NCI-H128 (cell line): ENCODE data around the gene KCNK17.
A peak's percentile ranks its signal among the peaks of the same experiment; 100 is the strongest.

Experiments
- DNase-seq: peaks from one replicate; lab custom pipeline; 2025; ENCODE audit not compliant: unreplicated experiment; lab: John Stamatoyannopoulos, UW

The KCNK17 gene

GRCh38 chr6:39314273-39314795, at the start of gene KCNK17:
Gene KCNK17, minus strand, starts transcription at chr6:39314419. Its CDS starts 99 bp downstream, at chr6:39314320.
- no peak for DNase-seq

- DNase-seq, result no peak
Measured at GRCh38 chr6:39363280-39363679, 49.1 kb upstream of the KCNK17 start.

- no peak for DNase-seq
Measured at GRCh38 chr6:39362487-39362865, 48.3 kb upstream of the KCNK17 start.

- peak; percentile 65 for DNase-seq
Measured at GRCh38 chr6:39361657-39362486, 47.7 kb upstream of the KCNK17 start.

- no peak for DNase-seq
Measured at GRCh38 chr6:39360378-39360777, 46.2 kb upstream of the KCNK17 start.

GRCh38 chr6:39357998-39358686, 43.9 kb upstream of the KCNK17 start:
- peak; percentile 47 for DNase-seq

- no peak for DNase-seq
Measured at GRCh38 chr6:39353698-39354315, 39.6 kb upstream of the KCNK17 start.

- no peak for DNase-seq
Measured at GRCh38 chr6:39350723-39351505, 36.7 kb upstream of the KCNK17 start.

GRCh38 chr6:39348740-39349139, 34.5 kb upstream of the KCNK17 start:
- DNase-seq, result no peak

- peak; percentile 34 for DNase-seq
Measured at GRCh38 chr6:39347906-39348585, 33.8 kb upstream of the KCNK17 start.

GRCh38 chr6:39347206-39347605, 33.0 kb upstream of the KCNK17 start:
- no peak for DNase-seq

- no peak for DNase-seq
Measured at GRCh38 chr6:39344821-39345280, 30.6 kb upstream of the KCNK17 start.

GRCh38 chr6:39343396-39343870, 29.2 kb upstream of the KCNK17 start:
- DNase-seq, result no peak

- no peak for DNase-seq
Measured at GRCh38 chr6:39342692-39343395, 28.6 kb upstream of the KCNK17 start.

GRCh38 chr6:39341937-39342336, 27.7 kb upstream of the KCNK17 start:
- DNase-seq, result no peak

GRCh38 chr6:39341352-39341751, 27.1 kb upstream of the KCNK17 start:
- no peak for DNase-seq

- DNase-seq, result peak; percentile 75
Measured at GRCh38 chr6:39339868-39340550, 25.8 kb upstream of the KCNK17 start.

GRCh38 chr6:39339096-39339867, 25.1 kb upstream of the KCNK17 start:
- DNase-seq, result no peak
